MM.1S (cell line): ENCODE measurements around the gene RAB33A.

ENCODE experiments used
- CTCF ChIP-seq: fragments of 300-600 bp; sonication (generic); IDR thresholded peaks from 2 replicates; pipeline ENCODE4 v1.5.1; 2016; ENCODE audit warnings: antibody characterized with exemption, low read length, mixed read lengths
- EZH2 ChIP-seq: fragments of 300-600 bp; sonication (generic); optimal IDR thresholded peaks from 2 replicates; pipeline ENCODE3; 2017; ENCODE audit warnings: low read depth, mild to moderate bottlenecking, antibody characterized with exemption, low read length, mixed read lengths

DNA sequence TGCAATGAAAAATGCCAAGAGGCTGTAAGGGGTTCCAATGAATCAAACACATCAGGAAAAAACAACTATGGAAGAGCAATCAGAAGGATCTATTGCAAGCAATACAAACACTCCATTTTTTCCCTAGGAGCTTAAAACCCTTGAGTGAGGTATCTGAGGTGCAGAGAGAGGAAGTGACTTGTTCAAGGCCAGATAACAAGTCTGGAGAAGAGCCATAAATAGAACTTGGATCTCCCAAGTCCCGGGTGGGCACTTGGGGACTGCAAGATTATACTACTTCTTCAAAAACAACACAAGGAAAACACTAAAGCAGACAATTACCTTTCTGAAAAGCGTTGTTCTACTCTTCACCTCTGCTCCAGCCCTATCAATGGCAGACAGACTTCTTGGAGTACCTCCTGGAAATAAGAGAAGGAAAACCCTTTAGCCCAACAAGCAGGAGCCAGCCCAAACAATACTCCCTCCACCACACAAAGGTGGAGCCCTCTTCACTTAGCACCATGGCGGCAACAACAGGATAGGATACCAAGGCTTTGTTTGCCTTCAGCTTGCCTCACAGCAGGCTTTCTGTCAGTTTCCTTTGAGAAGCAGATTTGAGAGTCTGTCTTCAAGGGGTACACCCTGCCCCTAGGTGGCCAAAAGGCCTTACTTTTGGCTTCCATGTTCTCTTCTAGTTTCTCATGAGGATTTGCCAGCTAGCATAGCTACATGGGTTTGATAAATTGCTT is 32.1 kb upstream of the RAB33A start:
- TF ChIP-seq CTCF (no peak), EZH2 (no peak)
